Prostate gland (tissue), 2 donors: ENCODE measurements around the gene EDEM1.

Experiments
- CTCF ChIP-seq, 4 experiments: fragments of 200-600 bp in 2 of 4; fragments of 450-650 bp in 2 of 4; sonication (generic) in 2 of 4; IDR thresholded peaks; 1 replicate in 3 of 4; 2 replicates in 1 of 4; pipeline ENCODE4 v1.5.1; 2016 to 2019; ENCODE audit warnings: antibody characterized with exemption in 4 of 4, mild to moderate bottlenecking in 2 of 4, moderate library complexity in 2 of 4
- POLR2AphosphoS5 ChIP-seq: sonication (generic); formaldehyde crosslinking; IDR thresholded peaks from one replicate; pipeline ENCODE4 v1.6.1; 2017; ENCODE audit warnings: antibody characterized with exemption

GRCh38 chr3:5260992-5261501, 73.5 kb downstream of the EDEM1 start:
- TF ChIP-seq CTCF (IDR thresholded peaks at IDR 0.05) (no peak), POLR2AphosphoS5 (no peak)
